Body of pancreas (tissue), 4 donors: ENCODE results near the gene SV2B. TPM values are rescaled to one million over a fixed set of nuclear protein-coding genes. Genes with fewer than 3 reads are reported as not detected.

Experiments used
- ATAC-seq: fragments of 150-250 bp; one replicate; pipeline ENCODE4 v1.9.1; 2016
- DNase-seq, 4 donors: peaks; one replicate each; pipeline ENCODE4 v3.0.0-alpha.2; 2019
- H3K27ac ChIP-seq, 4 donors: fragments of 200-600 bp; sonication (generic); 1 replicate in 3 of 4; 2 replicates in 1 of 4; pipeline versions ENCODE4 v1.5.1 to v1.6.1; 2016 to 2019; ENCODE audit warnings: mild to moderate bottlenecking in 1 of 4, mixed read lengths in 1 of 4, moderate library complexity in 1 of 4
- H3K27me3 ChIP-seq, 2 donors: fragments of 200-600 bp; sonication (generic); one replicate each; pipeline ENCODE4 v1.6.0; 2016; ENCODE audit warnings: mild to moderate bottlenecking in 1 of 2
- H3K36me3 ChIP-seq, 2 donors: fragments of 200-600 bp; sonication (generic); replicated peaks in 1 of 2; 2 replicates each; pipeline ENCODE4 v1.5.1; 2016; ENCODE audit warnings: low read depth in 2 of 2; ENCODE audit not compliant: insufficient read depth in 1 of 2
- H3K4me1 ChIP-seq: fragments of 200-600 bp; sonication (generic); one replicate; pipeline ENCODE4 v1.6.0; 2016
- H3K4me3 ChIP-seq, 2 donors: fragments of 200-600 bp; sonication (generic); 1 replicate in 1 of 2; 2 replicates in 1 of 2; pipeline ENCODE4 v1.5.1; 2016 to 2019
- H3K9me3 ChIP-seq, 3 donors: fragments of 200-600 bp; sonication (generic); 1 replicate in 2 of 3; 2 replicates in 1 of 3; pipeline ENCODE4 v1.5.1; 2016
- CTCF ChIP-seq, 7 experiments: fragments of 450-650 bp in 4 of 7; fragments of 200-600 bp in 3 of 7; sonication (generic) in 3 of 7; IDR thresholded peaks; one replicate each; pipeline ENCODE4 v1.5.1; 2016 to 2019; ENCODE audit warnings: antibody characterized with exemption in 7 of 7
- POLR2A ChIP-seq, 3 donors: fragments of 450-650 bp; IDR thresholded peaks; one replicate each; pipeline ENCODE4 v1.6.1; 2016; ENCODE audit warnings: antibody characterized with exemption in 3 of 3, mild to moderate bottlenecking in 2 of 3
- WGBS, 2 donors: methylation state at CpG; one replicate each; pipeline ENCODE4 v1.1.5; 2017; 5-methylcytosine and 5-hydroxymethylcytosine counted together
- intact Hi-C: fragments of 100-400 bp; cut with DNase I; formaldehyde crosslinking; loops from one replicate; pipeline ENCODE4 v1.15.1; 2023
- total RNA-seq, 2 donors: library from RNA; depleted of rRNA; stranded (reverse); fragments of >200 nt; gene quantifications; one replicate each; pipeline ENCODE4 v1.1.0, GENCODE V29; 2016

The SV2B gene
- total RNA-seq, 2 donors from 2014 or later = 0.78 to 20.4 TPM

GRCh38 chr15:91068966-91069365 is 31.1 kb upstream of the SV2B start:
- no peak for ATAC-seq
- 60 to 69% methylated on average over 3 of the region's 3 CpGs for WGBS, 2 donors
- no peaks in the 10 kb centered on the region for H3K9me3 ChIP-seq

GRCh38 chr15:91070872-91071271 is 29.2 kb upstream of the SV2B start:
- intact Hi-C loops = no loop called here
- ATAC-seq (no peak), DNase-seq (no peak)
- 70 to 72% methylated on average over 8 of the region's 8 CpGs for WGBS, 2 donors
- Histone ChIP-seq H3K27ac (no peak overlapping the region), H3K4me3 (no peak overlapping the region), H3K27me3 (no peaks in the 10 kb centered on the region), H3K4me1 (no peaks in the 10 kb centered on the region), H3K9me3 (no peaks in the 10 kb centered on the region), H3K36me3 (no peaks in the 10 kb centered on the region)
- no peak for TF ChIP-seq POLR2A (IDR thresholded peaks at IDR 0.05)
- TF ChIP-seq CTCF (IDR thresholded peaks at IDR 0.05) = no peak

More at GRCh38 chr15:91068966-91069365, 31.1 kb upstream of the SV2B start:
- H3K27ac ChIP-seq = no peak overlapping the region
- intact Hi-C loops = no loop called here
- H3K27me3 ChIP-seq = no peaks in the 10 kb centered on the region
- TF ChIP-seq POLR2A (IDR thresholded peaks at IDR 0.05) = no peak
- TF ChIP-seq CTCF (IDR thresholded peaks at IDR 0.05) = no peak
- H3K4me3 ChIP-seq = no peak overlapping the region
- no peaks in the 10 kb centered on the region for H3K4me1 ChIP-seq
- H3K36me3 ChIP-seq = no peaks in the 10 kb centered on the region
- no peak for DNase-seq

GRCh38 chr15:91072161-91072560 is 27.9 kb upstream of the SV2B start:
- intact Hi-C loops = no loop called here
- WGBS, 2 donors = 70 to 72% methylated on average over 4 of the region's 4 CpGs
- H3K9me3 ChIP-seq = no peaks in the 10 kb centered on the region
- TF ChIP-seq CTCF (IDR thresholded peaks at IDR 0.05) = no peak
- TF ChIP-seq POLR2A (IDR thresholded peaks at IDR 0.05) = no peak
- no peak for DNase-seq
- no peaks in the 10 kb centered on the region for H3K27me3 ChIP-seq
- no peak for ATAC-seq
- H3K27ac ChIP-seq = no peak overlapping the region
- no peak overlapping the region for H3K4me3 ChIP-seq
- H3K4me1 ChIP-seq = no peaks in the 10 kb centered on the region
- H3K36me3 ChIP-seq = no peaks in the 10 kb centered on the region

GRCh38 chr15:91073077-91073476 is 27.0 kb upstream of the SV2B start:
- H3K4me1 ChIP-seq = no peaks in the 10 kb centered on the region
- ATAC-seq (no peak), DNase-seq (no peak)
- whole genome bisulfite sequencing, 2 donors = 54 to 56% methylated on average over 2 of the region's 2 CpGs
- no peak overlapping the region for H3K27ac ChIP-seq
- TF ChIP-seq CTCF (IDR thresholded peaks at IDR 0.05) (no peak), POLR2A (IDR thresholded peaks at IDR 0.05) (no peak)
- H3K9me3 ChIP-seq = no peaks in the 10 kb centered on the region
- no peak overlapping the region for H3K4me3 ChIP-seq
- H3K36me3 ChIP-seq = no peaks in the 10 kb centered on the region
- intact Hi-C loops = no loop called here
- H3K27me3 ChIP-seq = no peaks in the 10 kb centered on the region

- Histone ChIP-seq H3K27ac (no peak overlapping the region), H3K36me3 (no peaks in the 10 kb centered on the region), H3K27me3 (no peaks in the 10 kb centered on the region), H3K4me1 (no peaks in the 10 kb centered on the region), H3K4me3 (no peak overlapping the region), H3K9me3 (no peaks in the 10 kb centered on the region)
- ATAC-seq (no peak), DNase-seq (no peak)
- WGBS, 2 donors = 71 to 95% methylated on average over 1 of the region's 1 CpG
- intact Hi-C loops = no loop called here
- TF ChIP-seq CTCF (IDR thresholded peaks at IDR 0.05) = no peak
- TF ChIP-seq POLR2A (IDR thresholded peaks at IDR 0.05) = no peak
These were observed 26.3 kb upstream of the SV2B start for GRCh38 chr15:91073768-91074167.
